Suprapubic skin (tissue), 4 donors: ENCODE results near the gene BRICD5. TPM values are rescaled to one million over a fixed set of nuclear protein-coding genes. Genes with fewer than 3 reads are reported as not detected.

Experiments
- DNase-seq, 2 donors: peaks; one replicate each; pipeline ENCODE4 v3.0.0-alpha.2; 2019; ENCODE audit warnings: low spot score in 2 of 2
- H3K27ac ChIP-seq: fragments of 200-600 bp; sonication (generic); one replicate; pipeline ENCODE4 v1.5.1; 2019
- H3K27me3 ChIP-seq: fragments of 200-600 bp; sonication (generic); one replicate; pipeline ENCODE4 v1.5.1; 2019
- H3K36me3 ChIP-seq: fragments of 200-600 bp; sonication (generic); one replicate; pipeline ENCODE4 v1.5.1; 2019
- H3K4me1 ChIP-seq: fragments of 200-600 bp; sonication (generic); one replicate; pipeline ENCODE4 v1.5.1; 2019
- H3K4me3 ChIP-seq: fragments of 200-600 bp; sonication (generic); one replicate; pipeline ENCODE4 v1.5.1; 2019; ENCODE audit warnings: mild to moderate bottlenecking
- H3K9me3 ChIP-seq: fragments of 200-600 bp; sonication (generic); one replicate; pipeline ENCODE4 v1.5.1; 2019
- EP300 ChIP-seq: sonication (generic); formaldehyde crosslinking; IDR thresholded peaks from one replicate; pipeline ENCODE4 v1.6.1; 2017; ENCODE audit warnings: antibody characterized with exemption
- POLR2A ChIP-seq, 2 donors: fragments of 450-650 bp; IDR thresholded peaks; one replicate each; pipeline ENCODE4 v1.6.1; 2017; ENCODE audit warnings: antibody characterized with exemption in 2 of 2, mild to moderate bottlenecking in 2 of 2, moderate library complexity in 2 of 2
- POLR2AphosphoS5 ChIP-seq, 3 donors: sonication (generic); formaldehyde crosslinking; IDR thresholded peaks; one replicate each; pipeline ENCODE4 v1.6.1; 2017; ENCODE audit warnings: antibody characterized with exemption in 3 of 3
- WGBS: methylation state at CpG from one replicate; pipeline ENCODE4 v1.1.5; 2018; 5-methylcytosine and 5-hydroxymethylcytosine counted together
- total RNA-seq, 4 donors: library from RNA; depleted of rRNA; stranded (reverse); fragments of >200 nt; gene quantifications; one replicate each; pipeline ENCODE4 v1.1.0, GENCODE V29; 2016
- TF ChIP-seq, protein P1 (sequence below), 2 donors: fragments of 200-600 bp in 1 of 2; fragments of 450-650 bp in 1 of 2; sonication (generic) in 1 of 2; IDR thresholded peaks; one replicate each; pipeline ENCODE4 v1.5.1; 2016 to 2019; ENCODE audit warnings: antibody characterized with exemption in 2 of 2, mild to moderate bottlenecking in 1 of 2, moderate library complexity in 1 of 2

The BRICD5 gene
- total RNA-seq, 4 donors from 2014 or later = 2.2 to 10.0 (median 3.2) TPM

DNA sequence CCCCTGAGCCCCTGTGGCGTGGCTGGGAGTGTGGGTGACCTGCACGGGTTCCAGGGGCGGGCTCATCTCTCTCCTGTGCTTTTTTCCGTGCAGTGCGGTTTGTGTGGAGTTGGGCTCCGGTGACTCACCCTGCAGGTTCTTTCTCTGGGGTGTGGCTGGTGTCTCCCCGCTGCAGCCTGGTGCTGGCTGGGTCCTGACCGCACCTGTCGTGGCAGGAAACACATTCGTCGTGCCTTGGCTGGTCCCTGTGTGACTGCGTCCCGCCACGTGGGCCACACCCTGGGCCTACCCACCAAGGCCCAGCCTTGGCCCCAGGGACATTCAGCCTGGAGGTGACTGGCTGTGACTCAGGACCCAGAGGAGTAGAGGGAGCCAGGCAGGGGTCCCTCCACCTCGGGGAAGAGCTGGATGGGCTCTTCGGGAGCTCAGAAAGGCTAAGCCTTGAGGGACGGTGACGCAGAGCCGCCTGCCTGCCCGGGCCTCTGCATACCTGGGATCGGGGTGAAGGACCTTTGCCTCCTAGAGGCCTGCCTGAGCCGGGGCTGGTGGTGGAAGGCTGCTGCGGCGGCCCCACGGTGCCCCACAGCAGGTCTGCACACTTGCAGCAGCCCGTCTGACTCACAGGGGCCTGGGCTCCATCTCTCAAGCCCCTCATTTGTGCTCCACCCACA lies 47.3 kb downstream of the BRICD5 start:
- H3K4me3 ChIP-seq = peak overlapping the region; percentile 17
- H3K9me3 ChIP-seq = no peaks in the 10 kb centered on the region
- 65% methylated on average over 23 of the region's 26 CpGs for WGBS
- peaks cover 58% of the 10 kb centered on the region for H3K4me1 ChIP-seq
- TF ChIP-seq EP300 (no peak), POLR2A (IDR thresholded peaks at IDR 0.05) (no peak), POLR2AphosphoS5 (IDR thresholded peaks at IDR 0.05) (peak in 2 of 3 donors; percentile 71 to 78)
- TF ChIP-seq, protein P1, sequence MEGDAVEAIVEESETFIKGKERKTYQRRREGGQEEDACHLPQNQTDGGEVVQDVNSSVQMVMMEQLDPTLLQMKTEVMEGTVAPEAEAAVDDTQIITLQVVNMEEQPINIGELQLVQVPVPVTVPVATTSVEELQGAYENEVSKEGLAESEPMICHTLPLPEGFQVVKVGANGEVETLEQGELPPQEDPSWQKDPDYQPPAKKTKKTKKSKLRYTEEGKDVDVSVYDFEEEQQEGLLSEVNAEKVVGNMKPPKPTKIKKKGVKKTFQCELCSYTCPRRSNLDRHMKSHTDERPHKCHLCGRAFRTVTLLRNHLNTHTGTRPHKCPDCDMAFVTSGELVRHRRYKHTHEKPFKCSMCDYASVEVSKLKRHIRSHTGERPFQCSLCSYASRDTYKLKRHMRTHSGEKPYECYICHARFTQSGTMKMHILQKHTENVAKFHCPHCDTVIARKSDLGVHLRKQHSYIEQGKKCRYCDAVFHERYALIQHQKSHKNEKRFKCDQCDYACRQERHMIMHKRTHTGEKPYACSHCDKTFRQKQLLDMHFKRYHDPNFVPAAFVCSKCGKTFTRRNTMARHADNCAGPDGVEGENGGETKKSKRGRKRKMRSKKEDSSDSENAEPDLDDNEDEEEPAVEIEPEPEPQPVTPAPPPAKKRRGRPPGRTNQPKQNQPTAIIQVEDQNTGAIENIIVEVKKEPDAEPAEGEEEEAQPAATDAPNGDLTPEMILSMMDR (IDR thresholded peaks at IDR 0.05) = no peak
- no peaks in the 10 kb centered on the region for H3K27me3 ChIP-seq
- DNase-seq = peak in 1 of 2 donors; percentile 84
- peaks cover 27% of the 10 kb centered on the region for H3K36me3 ChIP-seq
- H3K27ac ChIP-seq = peak overlapping the region; percentile 90

DNA sequence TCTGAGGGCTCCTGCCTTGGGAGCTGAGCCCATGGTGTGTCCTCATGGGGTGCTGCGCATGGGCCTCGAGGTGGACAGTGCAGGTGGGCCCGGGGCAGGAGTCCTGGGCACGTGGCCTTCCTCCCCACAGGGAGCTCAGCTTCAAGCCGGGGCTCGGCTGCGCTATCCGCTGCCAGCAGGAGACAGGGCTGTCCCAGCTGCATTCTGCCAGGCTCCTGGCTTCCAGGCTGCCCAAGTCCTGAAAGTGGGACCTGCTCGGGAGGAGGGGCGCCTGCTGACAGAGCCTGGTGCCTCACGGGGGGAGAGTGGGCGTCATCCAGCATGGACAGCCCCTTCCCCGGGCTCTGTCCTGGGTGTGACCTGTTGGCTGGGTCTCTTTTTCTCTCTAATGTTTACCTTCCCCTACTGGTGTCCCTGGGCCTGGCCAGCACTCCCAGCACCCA lies 48.0 kb downstream of the BRICD5 start:
- TF ChIP-seq POLR2A (IDR thresholded peaks at IDR 0.05) = no peak
- TF ChIP-seq, protein P1 (IDR thresholded peaks at IDR 0.05) = no peak
- no peak for TF ChIP-seq EP300
- TF ChIP-seq POLR2AphosphoS5 (IDR thresholded peaks at IDR 0.05) = no peak
- Histone ChIP-seq H3K4me1 (peaks cover 65% of the 10 kb centered on the region), H3K27me3 (no peaks in the 10 kb centered on the region), H3K9me3 (no peaks in the 10 kb centered on the region), H3K27ac (peak overlapping the region; percentile 90), H3K4me3 (peak overlapping the region; percentile 17), H3K36me3 (peaks cover 21% of the 10 kb centered on the region)
- WGBS = 63% methylated on average over 6 of the region's 13 CpGs
- DNase-seq = no peak

DNA sequence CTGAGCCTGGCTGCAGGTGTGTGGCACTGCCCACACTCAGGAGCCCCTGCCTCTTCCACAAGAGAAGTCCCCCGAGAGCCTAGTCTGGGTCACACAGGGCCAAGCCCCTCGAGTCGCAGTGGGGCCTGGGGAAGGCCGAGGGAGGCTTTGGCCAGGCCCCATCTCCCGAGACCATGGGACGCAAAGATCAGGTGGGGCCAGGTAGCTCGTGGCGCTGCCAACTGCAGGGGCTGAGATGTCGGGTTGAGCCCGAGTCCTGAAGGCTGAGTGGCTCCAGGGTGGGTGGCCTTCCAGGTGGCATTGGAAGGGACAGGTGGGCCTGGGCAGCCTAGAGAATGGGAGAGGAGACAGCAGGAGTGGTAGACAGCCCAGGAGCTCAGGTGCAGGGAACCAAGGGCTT lies 48.8 kb downstream of the BRICD5 start:
- 76% methylated on average over 6 of the region's 10 CpGs for WGBS
- H3K4me1 ChIP-seq = peaks cover 73% of the 10 kb centered on the region
- peak overlapping the region; percentile 90 for H3K27ac ChIP-seq
- no peak overlapping the region for H3K4me3 ChIP-seq
- no peaks in the 10 kb centered on the region for H3K9me3 ChIP-seq
- DNase-seq = no peak
- peaks cover 13% of the 10 kb centered on the region for H3K36me3 ChIP-seq
- TF ChIP-seq, protein P1 (IDR thresholded peaks at IDR 0.05) = no peak
- TF ChIP-seq EP300 = no peak
- no peak for TF ChIP-seq POLR2AphosphoS5 (IDR thresholded peaks at IDR 0.05)
- no peak for TF ChIP-seq POLR2A (IDR thresholded peaks at IDR 0.05)
- H3K27me3 ChIP-seq = no peaks in the 10 kb centered on the region

DNA sequence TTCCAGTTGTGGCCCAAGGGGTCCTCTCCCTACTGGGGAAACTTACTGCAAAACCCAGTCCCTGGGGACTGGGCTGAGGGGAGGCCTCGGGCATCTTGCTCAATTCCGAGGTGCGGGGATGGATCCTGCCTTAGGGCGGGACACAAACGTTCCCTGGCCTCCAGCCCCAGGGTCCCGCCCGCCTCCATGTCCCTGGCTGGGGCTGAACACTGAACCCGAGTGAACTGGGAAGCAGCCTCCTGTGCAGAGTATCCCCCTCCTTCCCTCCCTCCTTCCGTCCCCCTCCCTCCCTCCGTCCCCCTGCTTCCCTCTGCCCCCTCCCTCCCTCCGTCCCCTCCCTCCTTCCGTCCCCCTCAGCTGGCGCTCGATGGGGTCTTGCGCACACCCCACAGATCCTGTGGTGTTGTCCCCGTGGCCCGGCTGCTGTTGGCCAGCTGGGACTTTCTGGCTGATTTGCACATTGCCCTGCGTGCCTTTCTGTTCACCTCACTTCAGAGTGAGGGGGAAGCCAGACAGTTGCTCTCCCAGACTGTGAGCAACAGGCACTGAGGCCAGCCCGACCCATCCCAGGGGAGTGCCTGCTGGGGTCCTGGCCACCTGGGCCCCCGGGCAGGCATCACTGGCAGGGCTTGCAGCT lies 49.6 kb downstream of the BRICD5 start:
- Histone ChIP-seq H3K27me3 (no peaks in the 10 kb centered on the region), H3K36me3 (peaks cover 5% of the 10 kb centered on the region), H3K27ac (peak overlapping the region; percentile 90), H3K4me1 (peaks cover 78% of the 10 kb centered on the region), H3K4me3 (peak overlapping the region; percentile 1), H3K9me3 (no peaks in the 10 kb centered on the region)
- TF ChIP-seq POLR2A (IDR thresholded peaks at IDR 0.05) (no peak), POLR2AphosphoS5 (IDR thresholded peaks at IDR 0.05) (no peak), EP300 (no peak)
- TF ChIP-seq, protein P1 (IDR thresholded peaks at IDR 0.05) = no peak
- 38% methylated on average over 16 of the region's 20 CpGs for WGBS
- DNase-seq = peak; percentile 86 to 91

Other genes with a start within 250 kb of the BRICD5 start
- gene RPS2, start 246.0 kb downstream of the BRICD5 start, total RNA-seq = 1,000 to 10,000 TPM; 3,268 to 4,213 (median 3,625) TPM
- not detected for gene RNF151, start 244.0 kb downstream of the BRICD5 start, total RNA-seq
- 10 to 100 TPM; 49.2 to 73.5 (median 57.2) TPM for gene TBL3, start 238.8 kb downstream of the BRICD5 start, total RNA-seq
- 1 to 10 TPM in 3 of 4 donors, not detected in 1; 1.1 to 3.1 (median 2.0) TPM for gene NOXO1, start 229.4 kb downstream of the BRICD5 start, total RNA-seq
- 10 to 100 TPM in 1 of 4 donors, 1 to 10 TPM in 3; 7.0 to 11.2 (median 9.5) TPM for gene GFER, start 226.7 kb downstream of the BRICD5 start, total RNA-seq
- gene SYNGR3, start 220.9 kb downstream of the BRICD5 start, total RNA-seq = 1 to 10 TPM in 1 of 4 donors, under 1 TPM in 2, not detected in 1; 0.42 to 1.7 (median 0.60) TPM
- gene ZNF598, start 201.0 kb downstream of the BRICD5 start, total RNA-seq = 100 to 1,000 TPM in 1 of 4 donors, 10 to 100 TPM in 3; 69.4 to 103 (median 84.0) TPM
- gene NPW, start 191.1 kb downstream of the BRICD5 start, total RNA-seq = 1 to 10 TPM in 2 of 4 donors, under 1 TPM in 1, not detected in 1; 0.65 to 5.6 (median 3.0) TPM
- 10 to 100 TPM; 13.8 to 36.5 (median 21.8) TPM for gene NHERF2, start 184.0 kb downstream of the BRICD5 start, total RNA-seq
- 10 to 100 TPM; 15.9 to 40.5 (median 20.9) TPM for gene NTHL1, start 163.0 kb downstream of the BRICD5 start, total RNA-seq
- 100 to 1,000 TPM; 103 to 193 (median 143) TPM for gene TSC2, start 162.9 kb downstream of the BRICD5 start, total RNA-seq
- gene PKD1, start 75.0 kb downstream of the BRICD5 start, total RNA-seq = 100 to 1,000 TPM; 209 to 446 (median 293) TPM
- 1 to 10 TPM in 3 of 4 donors, under 1 TPM in 1; 0.64 to 3.0 (median 1.4) TPM for gene RAB26, start 62.2 kb downstream of the BRICD5 start, total RNA-seq
- 10 to 100 TPM; 53.4 to 74.7 (median 66.5) TPM for gene TRAF7, start 55.1 kb downstream of the BRICD5 start, total RNA-seq
- gene CASKIN1, start 14.3 kb downstream of the BRICD5 start, total RNA-seq = 1 to 10 TPM in 1 of 4 donors, under 1 TPM in 3; 0.49 to 1.5 (median 0.78) TPM
- 10 to 100 TPM; 52.3 to 69.5 (median 55.1) TPM for gene MLST8, start 5.4 kb downstream of the BRICD5 start, total RNA-seq
- gene PGP, start 4.0 kb upstream of the BRICD5 start, total RNA-seq = 1 to 10 TPM; 6.8 to 9.5 (median 7.6) TPM
- gene E4F1, start 12.7 kb upstream of the BRICD5 start, total RNA-seq = 10 to 100 TPM; 42.1 to 79.3 (median 54.2) TPM
- gene DNASE1L2, start 25.6 kb upstream of the BRICD5 start, total RNA-seq = 10 to 100 TPM; 17.0 to 72.6 (median 42.8) TPM
- 10 to 100 TPM; 28.4 to 65.3 (median 47.2) TPM for gene ECI1, start 40.7 kb upstream of the BRICD5 start, total RNA-seq
- gene RNPS1, start 57.3 kb upstream of the BRICD5 start, total RNA-seq = 100 to 1,000 TPM; 119 to 151 (median 146) TPM
- 10 to 100 TPM in 2 of 4 donors, 1 to 10 TPM in 2; 6.8 to 17.9 (median 11.0) TPM for gene ABCA3, start 129.9 kb upstream of the BRICD5 start, total RNA-seq
- 10 to 100 TPM in 2 of 4 donors, 1 to 10 TPM in 2; 6.8 to 12.4 (median 10.1) TPM for gene CCNF, start 218.6 kb upstream of the BRICD5 start, total RNA-seq
- gene TEDC2, start 249.2 kb upstream of the BRICD5 start, total RNA-seq = 1 to 10 TPM in 3 of 4 donors, not detected in 1; 1.4 to 2.2 (median 1.6) TPM